A549 (cell line): Measurements from ENCODE around the gene SYNPR. TPM values are rescaled to one million over a fixed set of nuclear protein-coding genes. Genes with fewer than 3 reads are reported as not detected.

ENCODE experiments used
- ATAC-seq, 2 experiments: fragments of 200-7000 bp in 1 of 2; fragments of >200 bp in 1 of 2; cut with Nextera tagmentation in 1 of 2; cut with Tn5 transposase in 1 of 2; 3 replicates each; pipeline versions ENCODE4 v1.8.0 to v1.9.1; 2018 to 2020; ENCODE audit warnings: mild to moderate bottlenecking in 1 of 2, moderate library complexity in 1 of 2
- CTCF ChIA-PET: fragments of 300-600 bp; sonication (Branson Sonifier 250); formaldehyde crosslinking; extraction: SDS; loops from one replicate; lab custom pipeline; 2021; ENCODE audit warnings: antibody characterized with exemption, inconsistent platforms; lab: Yijun Ruan, JAX
- POLR2A ChIA-PET: fragments of 350-600 bp; formaldehyde crosslinking; extraction: SDS; loops from one replicate; lab custom pipeline; 2021; ENCODE audit warnings: antibody characterized with exemption, inconsistent platforms; lab: Yijun Ruan, JAX
- DNase-seq, 2 experiments: peaks; one replicate each; pipeline versions ENCODE4 v3.0.0 to v3.0.0-alpha.2; 2011 to 2016; ENCODE audit warnings: low read depth in 1 of 2, low spot score in 1 of 2
- FAIRE-seq: peaks from 2 replicates; lab custom pipeline; 2011; peaks lifted over from hg19 to GRCh38; lab: Jason Lieb, UNC
- H3K27ac ChIP-seq, 2 experiments: fragments of >200 bp; sonication (Bioruptor Twin); formaldehyde crosslinking; 3 replicates each; pipeline ENCODE4 v1.5.1; 2016 to 2017
- H3K4me1 ChIP-seq: fragments of >200 bp; sonication (Bioruptor Twin); formaldehyde crosslinking; 3 replicates; pipeline ENCODE4 v1.6.1; 2016
- H3K4me2 ChIP-seq: fragments of >200 bp; sonication (Bioruptor Twin); formaldehyde crosslinking; 3 replicates; pipeline ENCODE4 v1.6.1; 2016
- H3K4me3 ChIP-seq: fragments of >200 bp; sonication (Bioruptor Twin); formaldehyde crosslinking; 3 replicates; pipeline ENCODE4 v1.5.1; 2016
- H3K9me3 ChIP-seq: fragments of >200 bp; sonication (Bioruptor Twin); formaldehyde crosslinking; 3 replicates; pipeline ENCODE4 v1.6.1; 2016
- BHLHE40 ChIP-seq: IDR thresholded peaks from 2 replicates; pipeline ENCODE4 v1.6.1; 2012; ENCODE audit warnings: low read depth, low read length, inconsistent platforms
- CBX2 ChIP-seq: fragments of 200-600 bp; sonication (generic); IDR thresholded peaks from 2 replicates; pipeline ENCODE4 v1.6.1; 2016; ENCODE audit warnings: low read depth, mild to moderate bottlenecking, borderline replicate concordance
- CEBPB ChIP-seq, 2 experiments: fragments of >200 bp in 1 of 2; sonication (Bioruptor Twin) in 1 of 2; formaldehyde crosslinking in 1 of 2; IDR thresholded peaks; 2 replicates each; pipeline ENCODE4 v1.6.1; 2012 to 2016
- EHMT2 ChIP-seq: fragments of 200-600 bp; sonication (generic); IDR thresholded peaks from 2 replicates; pipeline ENCODE4 v1.6.1; 2016; ENCODE audit warnings: antibody characterized with exemption, low read depth, mild to moderate bottlenecking, moderate library complexity
- ESRRA ChIP-seq: fragments of 150-350 bp; IDR thresholded peaks from 2 replicates; pipeline ENCODE4 v1.6.1; 2014; ENCODE audit warnings: mild to moderate bottlenecking, low read length, borderline replicate concordance
- GATA3 ChIP-seq: IDR thresholded peaks from 2 replicates; pipeline ENCODE4 v1.6.1; 2012; ENCODE audit warnings: borderline replicate concordance
- HEYL ChIP-seq: fragments of 250-450 bp; sonication (Bioruptor Pico); IDR thresholded peaks from 2 replicates; pipeline ENCODE4 v1.8.0; 2021; ENCODE audit warnings: mild to moderate bottlenecking, moderate library complexity
- JUN ChIP-seq, 2 experiments: fragments of >200 bp; sonication (Bioruptor Twin); formaldehyde crosslinking; IDR thresholded peaks; 2 replicates in 1 of 2; 3 replicates in 1 of 2; pipeline ENCODE4 v1.6.1; 2016 to 2017
- JUNB ChIP-seq: fragments of >200 bp; sonication (Bioruptor Twin); formaldehyde crosslinking; IDR thresholded peaks from 2 replicates; pipeline ENCODE4 v1.6.1; 2016
- KDM1A ChIP-seq: fragments of 200-600 bp; sonication (generic); IDR thresholded peaks from 2 replicates; pipeline ENCODE4 v1.6.1; 2016; ENCODE audit warnings: low read depth, mild to moderate bottlenecking
- KDM5A ChIP-seq: fragments of 200-600 bp; sonication (generic); IDR thresholded peaks from 2 replicates; pipeline ENCODE4 v1.6.1; 2016; ENCODE audit warnings: antibody characterized with exemption, mild to moderate bottlenecking
- NFE2L2 ChIP-seq: fragments of 150-350 bp; conservative IDR thresholded peaks from 2 replicates; pipeline ENCODE4 v1.6.1; 2014; ENCODE audit warnings: low read length
- NPAS2 ChIP-seq: fragments of 250-450 bp; sonication (Bioruptor Pico); IDR thresholded peaks from 2 replicates; pipeline ENCODE4 v1.8.0; 2022; ENCODE audit warnings: mild to moderate bottlenecking, moderate library complexity, borderline replicate concordance
- NR3C1 ChIP-seq: fragments of >200 bp; sonication (Bioruptor Twin); formaldehyde crosslinking; IDR thresholded peaks from 3 replicates; pipeline ENCODE4 v1.6.1; 2017
- PHF8 ChIP-seq: fragments of 200-600 bp; sonication (generic); IDR thresholded peaks from 2 replicates; pipeline ENCODE4 v1.6.1; 2016; ENCODE audit warnings: low read depth, mild to moderate bottlenecking, antibody characterized with exemption, moderate library complexity, borderline replicate concordance
- RAD21 ChIP-seq, 2 experiments: fragments of >200 bp in 1 of 2; sonication (Bioruptor Twin) in 1 of 2; formaldehyde crosslinking in 1 of 2; IDR thresholded peaks in 1 of 2; conservative IDR thresholded peaks in 1 of 2; 2 replicates in 1 of 2; 3 replicates in 1 of 2; pipeline ENCODE4 v1.6.1; 2012 to 2018; ENCODE audit warnings: inconsistent platforms in 1 of 2
- RARB ChIP-seq: fragments of 250-450 bp; sonication (Bioruptor Pico); IDR thresholded peaks from 2 replicates; pipeline ENCODE4 v1.8.0; 2021; ENCODE audit warnings: mild to moderate bottlenecking, moderate library complexity
- RCOR1 ChIP-seq: fragments of 150-350 bp; IDR thresholded peaks from 2 replicates; pipeline ENCODE4 v1.6.1; 2014; ENCODE audit warnings: antibody characterized with exemption, low read length, low read depth
- RFX5 ChIP-seq: fragments of 450-650 bp; IDR thresholded peaks from 2 replicates; pipeline ENCODE4 v1.7.1; 2014; ENCODE audit warnings: antibody characterized with exemption, mild to moderate bottlenecking, moderate library complexity
- SMC3 ChIP-seq: fragments of >200 bp; sonication (Bioruptor Twin); formaldehyde crosslinking; IDR thresholded peaks from 3 replicates; pipeline ENCODE4 v1.6.1; 2018; ENCODE audit warnings: inconsistent platforms
- TFCP2L1 ChIP-seq: fragments of 250-450 bp; sonication (Bioruptor Pico); IDR thresholded peaks from 2 replicates; pipeline ENCODE4 v1.5.0; 2021; ENCODE audit warnings: mild to moderate bottlenecking
- ZC3H11A ChIP-seq: fragments of 450-650 bp; IDR thresholded peaks from 2 replicates; pipeline ENCODE4 v1.6.1; 2014; ENCODE audit warnings: antibody characterized with exemption, mild to moderate bottlenecking
- ZFP36 ChIP-seq: fragments of 450-650 bp; IDR thresholded peaks from 2 replicates; pipeline ENCODE4 v1.6.1; 2014; ENCODE audit warnings: borderline replicate concordance; ENCODE audit not compliant: partially characterized antibody
- ZSCAN20 ChIP-seq: fragments of 250-450 bp; sonication (Bioruptor Pico); IDR thresholded peaks from 2 replicates; pipeline ENCODE4 v1.8.0; 2022; ENCODE audit warnings: mild to moderate bottlenecking, moderate library complexity
- WGBS: methylation state at CpG from one replicate; pipeline ENCODE4 v1.1.6; 2017; ENCODE audit errors: missing lambda C conversion rate; 5-methylcytosine and 5-hydroxymethylcytosine counted together
- polyA plus RNA-seq, 4 experiments: library from polyadenylated mRNA; depleted of rRNA in 3 of 4; stranded (reverse); fragments of >200 nt; fragmentation: RNase III in 1 of 4; extraction: RNeasy Plus Mini Kit Qiagen cat#74134 plus additional on column Dnase treatment in 1 of 4; gene quantifications; 2 replicates in 3 of 4; 3 replicates in 1 of 4; pipeline ENCODE4 v1.2.3, GENCODE V29; 2011 to 2017
- TF ChIP-seq, protein P1 (sequence below): fragments of 450-650 bp; IDR thresholded peaks from 2 replicates; pipeline ENCODE4 v1.6.1; 2014; ENCODE audit warnings: antibody characterized with exemption

The SYNPR gene
- polyA plus RNA-seq, 2 of the 4 experiments (the other 2 are of a cell fraction) = not detected

- Histone ChIP-seq H3K4me3 (no peak overlapping the region), H3K9me3 (no peaks in the 10 kb centered on the region), H3K27ac (no peak overlapping the region), H3K4me1 (no peaks in the 10 kb centered on the region)
- ATAC-seq = no peak
- POLR2A ChIA-PET = no interaction called here
- CTCF ChIA-PET = interaction anchor here (1.0 kb wide), 1 partner anchor 305 kb away, joined by 3 read pairs; the partner anchor contains the start of gene C3orf49
- DNase-seq = no peak
- FAIRE-seq = no peak
- WGBS = 21% methylated on average over 4 of the region's 4 CpGs
- TF ChIP-seq NR3C1 (no peak), RCOR1 (no peak), CEBPB (IDR thresholded peaks at IDR 0.05) (no peak), GATA3 (no peak), BHLHE40 (no peak)
- TF ChIP-seq, protein P1, sequence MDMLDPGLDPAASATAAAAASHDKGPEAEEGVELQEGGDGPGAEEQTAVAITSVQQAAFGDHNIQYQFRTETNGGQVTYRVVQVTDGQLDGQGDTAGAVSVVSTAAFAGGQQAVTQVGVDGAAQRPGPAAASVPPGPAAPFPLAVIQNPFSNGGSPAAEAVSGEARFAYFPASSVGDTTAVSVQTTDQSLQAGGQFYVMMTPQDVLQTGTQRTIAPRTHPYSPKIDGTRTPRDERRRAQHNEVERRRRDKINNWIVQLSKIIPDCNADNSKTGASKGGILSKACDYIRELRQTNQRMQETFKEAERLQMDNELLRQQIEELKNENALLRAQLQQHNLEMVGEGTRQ = no peak
- TF ChIP-seq, all 56 proteins: peak for 0
- H3K4me2 ChIP-seq = no peak overlapping the region
Measured at GRCh38 chr3:63514678-63515077, 236.6 kb downstream of the SYNPR start.

DNA sequence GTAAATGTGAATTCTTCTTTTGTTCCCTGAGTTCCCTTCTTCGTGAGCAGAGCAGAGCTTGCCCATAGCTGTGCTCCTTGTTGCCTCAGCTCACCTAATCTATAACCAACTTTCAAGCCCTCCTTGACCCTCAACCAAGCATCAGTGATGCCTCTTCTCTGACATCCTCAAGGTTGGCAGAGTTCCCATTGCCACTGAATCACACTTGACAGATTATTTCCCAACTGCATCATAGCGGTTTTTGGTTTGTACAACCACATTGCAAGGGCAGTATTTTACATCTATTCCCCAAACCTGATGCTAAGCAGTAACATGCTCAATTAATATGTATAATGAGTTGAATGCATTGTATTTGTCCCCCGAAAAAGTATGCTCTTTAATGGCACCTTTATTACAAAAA is 241.3 kb downstream of the SYNPR start:
- Histone ChIP-seq H3K27ac (no peak overlapping the region), H3K4me1 (no peaks in the 10 kb centered on the region), H3K4me2 (no peak overlapping the region), H3K4me3 (no peak overlapping the region), H3K9me3 (no peaks in the 10 kb centered on the region)
- ATAC-seq (no peak), FAIRE-seq (no peak), DNase-seq (no peak)
- POLR2A ChIA-PET = no interaction called here
- TF ChIP-seq KDM1A (no peak), CBX2 (no peak), ZC3H11A (no peak), PHF8 (no peak), JUN (IDR thresholded peaks at IDR 0.05) (no peak), ZFP36 (no peak), NFE2L2 (no peak), ESRRA (no peak), HEYL (CRISPR knock-in tag) (no peak)
- CTCF ChIA-PET = no interaction called here
- WGBS = 3% methylated on average over 3 of the region's 3 CpGs

- FAIRE-seq (no peak), ATAC-seq (no peak), DNase-seq (no peak)
- TF ChIP-seq BHLHE40 = no peak
- no peak for TF ChIP-seq GATA3
- no peak for TF ChIP-seq RAD21 (conservative IDR thresholded peaks at IDR 0.05 in 1 of 2, IDR thresholded peaks at IDR 0.05 in 1 of 2)
- no peak for TF ChIP-seq ZSCAN20 (CRISPR knock-in tag)
- no peak for TF ChIP-seq JUNB
- TF ChIP-seq NPAS2 (CRISPR knock-in tag) = no peak
- TF ChIP-seq SMC3 = no peak
- no peak for TF ChIP-seq EHMT2
- TF ChIP-seq RFX5 = no peak
- no peak for TF ChIP-seq RARB (CRISPR knock-in tag)
- TF ChIP-seq KDM5A = no peak
- no peak for TF ChIP-seq TFCP2L1 (CRISPR knock-in tag)
- no peak overlapping the region for H3K4me2 ChIP-seq
- ChIA-PET CTCF (no interaction called here), POLR2A (no interaction called here)
- H3K4me1 ChIP-seq = no peaks in the 10 kb centered on the region
- no peak overlapping the region for H3K4me3 ChIP-seq
- no peak overlapping the region for H3K27ac ChIP-seq
- 0% methylated on average over 1 of the region's 1 CpG for WGBS
- H3K9me3 ChIP-seq = no peaks in the 10 kb centered on the region
Measured at GRCh38 chr3:63521657-63522056, 243.5 kb downstream of the SYNPR start.
